ENCODE results near the gene POLN. TPM values are rescaled to one million over a fixed set of nuclear protein-coding genes. Genes with fewer than 3 reads are reported as not detected.

POLN gene
- total and polyA plus RNA-seq, 2 donors from 2014 or later, result 1.3 to 3.8 TPM

GRCh38 chr4:2081540-2081939, 160.4 kb downstream of the POLN start:
- Histone ChIP-seq H3K27ac (ENCODE audit: low read depth in 2 of 2, low read length in 2 of 2) (no peak overlapping the region), H3K9ac (ENCODE audit: low read length in 3 of 3) (no peak overlapping the region), H3K4me3 (ENCODE audit: low read length in 3 of 3) (no peak overlapping the region), H3K36me3 (ENCODE audit: control insufficient read depth in 2 of 3, insufficient read depth in 3 of 3, low read length in 3 of 3) (no peaks in the 10 kb centered on the region), H3K4me1 (ENCODE audit: control insufficient read depth in 2 of 3, insufficient read depth in 2 of 3, low read depth in 1 of 3, low read length in 3 of 3) (no peaks in the 10 kb centered on the region), H3K27me3 (ENCODE audit: control insufficient read depth, insufficient read depth, low read length) (no peaks in the 10 kb centered on the region), H3K9me3 (ENCODE audit: control insufficient read depth in 2 of 3, insufficient read depth in 1 of 3, low read length in 3 of 3) (no peaks in the 10 kb centered on the region)
- intact Hi-C loops (cut with DNase I), result no loop called here
- DNase-seq (peak in 1 of 5 donors; percentile 6), FAIRE-seq (no peak)
- no peak for TF ChIP-seq CTCF (IDR thresholded peaks at IDR 0.05; ENCODE audit: borderline replicate concordance, extremely low read depth, insufficient read depth)

GRCh38 chr4:2080429-2081300, 161.3 kb downstream of the POLN start:
- TF ChIP-seq CTCF (IDR thresholded peaks at IDR 0.05; ENCODE audit: borderline replicate concordance, extremely low read depth, insufficient read depth), result no peak
- intact Hi-C loops (cut with DNase I), result no loop called here
- H3K4me3 ChIP-seq (ENCODE audit: low read length in 3 of 3), result no peak overlapping the region
- H3K27ac ChIP-seq (ENCODE audit: low read depth in 2 of 2, low read length in 2 of 2), result no peak overlapping the region
- DNase-seq (no peak), FAIRE-seq (no peak)
- no peaks in the 10 kb centered on the region for H3K4me1 ChIP-seq (ENCODE audit: control insufficient read depth in 2 of 3, insufficient read depth in 2 of 3, low read depth in 1 of 3, low read length in 3 of 3)
- H3K9me3 ChIP-seq (ENCODE audit: control insufficient read depth in 2 of 3, insufficient read depth in 1 of 3, low read length in 3 of 3), result no peaks in the 10 kb centered on the region
- no peaks in the 10 kb centered on the region for H3K36me3 ChIP-seq (ENCODE audit: control insufficient read depth in 2 of 3, insufficient read depth in 3 of 3, low read length in 3 of 3)
- no peak overlapping the region for H3K9ac ChIP-seq (ENCODE audit: low read length in 3 of 3)
- H3K27me3 ChIP-seq (ENCODE audit: control insufficient read depth, insufficient read depth, low read length), result no peaks in the 10 kb centered on the region

- Histone ChIP-seq H3K27ac (ENCODE audit: low read depth in 2 of 2, low read length in 2 of 2) (no peak overlapping the region), H3K4me3 (ENCODE audit: low read length in 3 of 3) (no peak overlapping the region), H3K27me3 (ENCODE audit: control insufficient read depth, insufficient read depth, low read length) (no peaks in the 10 kb centered on the region), H3K36me3 (ENCODE audit: control insufficient read depth in 2 of 3, insufficient read depth in 3 of 3, low read length in 3 of 3) (no peaks in the 10 kb centered on the region), H3K9ac (ENCODE audit: low read length in 3 of 3) (no peak overlapping the region), H3K4me1 (ENCODE audit: control insufficient read depth in 2 of 3, insufficient read depth in 2 of 3, low read depth in 1 of 3, low read length in 3 of 3) (no peaks in the 10 kb centered on the region), H3K9me3 (ENCODE audit: control insufficient read depth in 2 of 3, insufficient read depth in 1 of 3, low read length in 3 of 3) (no peaks in the 10 kb centered on the region)
- FAIRE-seq, result no peak
- no peak for DNase-seq
- no peak for TF ChIP-seq CTCF (IDR thresholded peaks at IDR 0.05; ENCODE audit: borderline replicate concordance, extremely low read depth, insufficient read depth)
- intact Hi-C loops (cut with DNase I), result no loop called here
Observed at GRCh38 chr4:2079926-2080325, 162.0 kb downstream of the POLN start.
